GM18517 (cell line): Measurements from ENCODE around the gene GALNT10.

Experiments
- ATAC-seq: cut with Tn5 transposase; IDR thresholded peaks from one replicate; pipeline ENCODE4 v1.9.1; 2021; ENCODE audit warnings: mild to moderate bottlenecking, moderate library complexity; ENCODE audit not compliant: unreplicated experiment

GALNT10 gene

DNA sequence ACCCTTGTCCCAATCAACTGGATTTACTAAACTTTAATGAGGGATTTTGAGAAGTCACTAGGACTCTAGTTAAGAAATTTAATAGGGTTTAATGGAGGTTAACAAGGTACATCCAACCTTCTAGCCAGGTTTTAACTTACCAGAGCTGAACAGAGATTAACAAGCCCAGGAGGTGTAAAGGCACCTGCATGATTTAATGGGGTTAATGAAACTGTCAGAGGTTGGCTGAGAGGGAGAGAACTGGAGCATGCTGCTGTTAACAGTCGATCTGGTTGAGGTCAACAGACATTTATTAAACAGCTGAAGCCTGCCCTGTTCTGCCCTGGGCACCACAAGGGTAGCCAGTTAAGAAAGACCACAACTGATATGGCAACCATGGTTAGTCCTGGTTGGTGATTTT is 273.9 kb downstream of the GALNT10 start:
- no peak for ATAC-seq

DNA sequence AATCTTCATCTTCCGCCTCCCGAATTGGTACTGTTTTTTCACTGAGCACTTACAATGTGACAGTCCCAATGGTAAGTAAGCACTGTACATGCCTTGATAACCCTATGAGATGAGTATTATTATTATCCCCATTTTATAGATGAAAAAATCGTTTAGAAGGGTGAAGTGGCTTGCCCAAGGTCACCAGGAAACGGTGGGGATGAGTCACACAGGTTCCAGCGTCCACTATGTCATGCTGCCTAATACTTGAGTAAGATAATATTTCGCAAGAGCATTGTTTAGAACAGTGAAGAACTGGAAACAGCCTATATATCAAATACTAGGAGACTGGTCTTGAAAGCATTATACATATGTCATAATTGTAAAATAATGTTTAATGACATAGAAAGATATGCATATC is 274.6 kb downstream of the GALNT10 start:
- ATAC-seq = no peak

DNA sequence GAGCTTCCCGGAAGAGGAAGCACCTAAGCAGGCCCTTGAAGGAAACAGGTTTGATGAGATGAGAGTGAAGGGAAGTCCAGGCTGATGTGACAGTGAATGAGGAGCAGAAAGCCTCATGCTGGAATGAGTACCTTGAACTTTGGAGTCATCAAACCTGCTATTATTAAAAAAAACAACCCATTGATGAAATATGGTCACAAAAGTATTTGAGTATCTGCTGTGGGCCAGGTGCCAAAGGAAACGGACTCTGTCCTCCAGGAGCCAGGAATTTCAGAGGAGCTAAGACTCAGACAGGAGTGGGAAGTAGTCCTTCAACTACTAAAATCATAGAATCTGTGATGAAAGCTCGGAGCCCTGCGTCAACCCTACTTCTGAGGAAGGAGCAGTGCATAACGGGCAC is 275.6 kb downstream of the GALNT10 start:
- no peak for ATAC-seq

DNA sequence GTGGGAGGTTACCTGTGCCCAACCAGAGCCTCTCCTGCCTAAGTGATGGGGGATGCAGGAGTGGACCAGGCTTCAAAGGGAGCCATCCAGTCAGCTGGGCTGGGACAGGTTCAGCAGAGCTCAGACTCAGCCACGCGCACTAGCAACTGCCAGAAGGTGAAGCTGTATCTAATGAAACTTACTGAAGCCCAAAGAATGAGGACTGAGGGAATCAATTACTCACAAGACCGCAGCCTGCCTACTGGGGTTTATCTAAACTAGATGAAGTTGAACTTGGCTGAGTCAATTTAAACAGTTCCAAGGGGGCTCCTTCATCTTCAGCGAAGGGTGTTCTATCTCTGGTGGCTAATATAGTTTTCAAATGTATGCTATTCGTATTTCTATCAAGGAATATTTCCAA is 276.1 kb downstream of the GALNT10 start:
- no peak for ATAC-seq

DNA sequence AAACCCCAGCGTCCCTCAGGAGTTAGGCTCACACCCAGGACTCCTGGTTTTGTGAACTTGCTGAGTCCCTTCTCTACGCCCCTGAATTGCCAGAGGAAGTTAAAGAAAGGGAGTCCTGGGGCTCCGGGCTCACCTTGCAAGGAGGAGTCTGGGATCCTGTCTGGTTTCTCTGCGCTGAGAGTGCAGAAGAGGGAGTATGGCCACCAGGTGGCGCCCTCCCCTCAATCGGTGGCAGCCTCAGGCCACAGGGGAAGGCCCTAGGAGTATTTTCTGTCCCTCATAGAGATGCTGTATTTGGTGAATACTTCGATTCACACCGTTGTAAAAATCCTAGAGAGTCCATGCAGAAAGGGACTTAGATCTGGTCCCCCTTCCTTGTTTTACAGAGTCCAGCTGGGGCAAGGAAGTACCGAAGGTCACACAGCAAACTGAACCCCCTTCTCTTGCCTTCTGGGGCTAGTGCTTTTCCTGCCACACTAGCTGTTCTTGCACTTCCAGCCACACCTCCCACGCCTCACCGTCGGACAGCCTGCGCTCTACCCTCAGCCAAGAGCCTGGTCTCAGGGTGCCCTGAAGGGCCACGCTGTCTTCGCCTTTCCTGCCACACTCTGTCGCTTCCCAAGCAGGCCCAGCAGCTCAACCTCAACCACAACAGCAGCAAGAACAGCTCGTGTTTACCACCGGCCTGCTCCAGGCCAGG is 277.3 kb downstream of the GALNT10 start:
- ATAC-seq = peak; percentile 95

DNA sequence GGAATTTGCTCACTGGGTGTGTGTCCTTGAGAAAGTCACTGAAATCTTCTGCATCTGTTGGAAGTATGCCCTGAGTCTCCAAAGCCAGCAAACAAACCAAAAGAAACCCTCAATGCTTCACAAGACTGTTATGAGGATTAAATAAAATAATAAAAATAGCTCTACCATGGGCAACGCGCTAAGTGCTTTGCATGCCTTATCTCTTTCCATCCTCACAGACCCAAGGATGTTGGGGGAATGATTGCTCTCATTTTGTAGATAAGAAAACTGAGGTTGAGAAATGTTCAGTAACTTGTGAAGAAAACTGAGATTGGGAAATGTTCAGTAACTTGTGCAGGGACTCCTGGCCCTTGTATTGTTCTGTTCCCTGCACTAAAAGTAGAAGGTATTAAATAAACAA is 279.6 kb downstream of the GALNT10 start:
- ATAC-seq = no peak
